Eye (tissue), 1 donor: ENCODE measurements around the gene THADA.

Source experiments
- DNase-seq: peaks from one replicate; pipeline ENCODE4 v3.0.0-alpha.2; 2015

Gene THADA

GRCh38 chr2:43268066-43268953, 327.5 kb downstream of the THADA start:
- no peak for DNase-seq

GRCh38 chr2:43267381-43267780, 328.5 kb downstream of the THADA start:
- DNase-seq = no peak

GRCh38 chr2:43266711-43267111, 329.1 kb downstream of the THADA start:
- no peak for DNase-seq

GRCh38 chr2:43265421-43265820, 330.4 kb downstream of the THADA start:
- peak; percentile 61 for DNase-seq

- no peak for DNase-seq
Observed at GRCh38 chr2:43265001-43265400, 330.8 kb downstream of the THADA start.

GRCh38 chr2:43262951-43263350, 332.9 kb downstream of the THADA start:
- no peak for DNase-seq

GRCh38 chr2:43262239-43262638, 333.6 kb downstream of the THADA start:
- DNase-seq = no peak

GRCh38 chr2:43259512-43259911, 336.3 kb downstream of the THADA start:
- no peak for DNase-seq

GRCh38 chr2:43258547-43259156, 337.2 kb downstream of the THADA start:
- DNase-seq = no peak

- DNase-seq = peak; percentile 80
Observed at GRCh38 chr2:43255296-43255910, 340.4 kb downstream of the THADA start.

GRCh38 chr2:43254331-43254730, 341.5 kb downstream of the THADA start:
- DNase-seq = no peak

GRCh38 chr2:43251171-43251731, 344.6 kb downstream of the THADA start:
- DNase-seq = peak; percentile 81

GRCh38 chr2:43250015-43250414, 345.8 kb downstream of the THADA start:
- DNase-seq = no peak

GRCh38 chr2:43248621-43249020, 347.2 kb downstream of the THADA start:
- no peak for DNase-seq

GRCh38 chr2:43246641-43247040, 349.2 kb downstream of the THADA start:
- DNase-seq = no peak

- peak; percentile 42 for DNase-seq
Observed at GRCh38 chr2:43241558-43241957, 354.3 kb downstream of the THADA start.

GRCh38 chr2:43240766-43241150, 355.1 kb downstream of the THADA start:
- DNase-seq = no peak

GRCh38 chr2:43239981-43240765, 355.7 kb downstream of the THADA start:
- no peak for DNase-seq

GRCh38 chr2:43238813-43239212, 357.0 kb downstream of the THADA start:
- DNase-seq = no peak

- DNase-seq = no peak
Observed at GRCh38 chr2:43238176-43238575, 357.7 kb downstream of the THADA start.

- no peak for DNase-seq
Observed at GRCh38 chr2:43233218-43234212, 362.3 kb downstream of the THADA start.
